Heart left ventricle (tissue), 16 donors: ENCODE results near the gene NID2. TPM values are rescaled to one million over a fixed set of nuclear protein-coding genes. Genes with fewer than 3 reads are reported as not detected.

ENCODE experiments used
- ATAC-seq, 4 donors: fragments of 200-7000 bp; cut with Tn5 transposase; one replicate each; pipeline ENCODE4 v1.9.1; 2020 to 2022; ENCODE audit warnings: moderate library complexity in 4 of 4, mild to moderate bottlenecking in 3 of 4, moderate number of reproducible peaks in 1 of 4
- DNase-seq, 5 donors: peaks; one replicate each; pipeline ENCODE4 v3.0.0-alpha.2; 2020
- H3K27ac ChIP-seq, 12 donors: fragments of 200-600 bp; sonication (generic) in 4 of 12; one replicate each; pipeline versions ENCODE4 v1.5.0 to v1.8.0; 2016 to 2022; ENCODE audit warnings: mild to moderate bottlenecking in 2 of 12
- H3K27me3 ChIP-seq, 9 donors: fragments of 200-600 bp; sonication (generic) in 2 of 9; one replicate each; pipeline versions ENCODE4 v1.5.1 to v1.8.0; 2016 to 2022; ENCODE audit warnings: mild to moderate bottlenecking in 3 of 9
- H3K36me3 ChIP-seq, 9 donors: fragments of 200-600 bp; sonication (generic) in 2 of 9; one replicate each; pipeline versions ENCODE4 v1.5.0 to v1.8.0; 2018 to 2022; ENCODE audit warnings: mild to moderate bottlenecking in 2 of 9
- H3K4me1 ChIP-seq, 12 donors: fragments of 200-600 bp; sonication (generic) in 4 of 12; one replicate each; pipeline versions ENCODE4 v1.5.0 to v1.8.0; 2016 to 2022; ENCODE audit warnings: mild to moderate bottlenecking in 3 of 12
- H3K4me3 ChIP-seq, 12 donors: fragments of 200-600 bp; sonication (generic) in 4 of 12; one replicate each; pipeline versions ENCODE4 v1.5.0 to v1.8.0; 2017 to 2022; ENCODE audit warnings: mild to moderate bottlenecking in 9 of 12, moderate library complexity in 4 of 12
- H3K9me3 ChIP-seq, 12 donors: fragments of 200-600 bp; sonication (generic) in 4 of 12; one replicate each; pipeline versions ENCODE4 v1.5.0 to v1.8.0; 2016 to 2022; ENCODE audit warnings: mild to moderate bottlenecking in 1 of 12
- CTCF ChIP-seq, 12 donors: fragments of 200-600 bp; sonication (generic) in 4 of 12; IDR thresholded peaks; one replicate each; pipeline versions ENCODE4 v1.5.0 to v1.8.0; 2018 to 2022; ENCODE audit warnings: antibody characterized with exemption in 12 of 12, mild to moderate bottlenecking in 5 of 12
- POLR2A ChIP-seq, 2 donors: fragments of 450-650 bp; IDR thresholded peaks; one replicate each; pipeline ENCODE4 v1.6.1; 2017; ENCODE audit warnings: antibody characterized with exemption in 2 of 2, mild to moderate bottlenecking in 2 of 2, moderate library complexity in 2 of 2
- WGBS, 4 donors: extraction: QIAGEN DNeasy Blood & Tissue Kit in 2 of 4; methylation state at CpG; one replicate each; pipeline versions ENCODE4 v1.1.5 to v1.1.7; 2013 to 2018; 5-methylcytosine and 5-hydroxymethylcytosine counted together
- intact Hi-C, 10 donors: fragments of 100-400 bp; cut with DNase I; formaldehyde crosslinking; loops; one replicate each; pipeline versions ENCODE4 v1.11.1 to v1.14.2; 2022
- polyA plus RNA-seq, 2 donors: library from polyadenylated mRNA; stranded (reverse); fragments of 200-250 nt; gene quantifications; one replicate each; pipeline ENCODE4 v1.2.3, GENCODE V29; 2013
- total RNA-seq, 9 donors: library from RNA; depleted of rRNA in 2 of 9; stranded (reverse); fragments of >200 nt in 2 of 9; fragmentation: NEBNext Ultra II Directional in 3 of 9; extraction: Animal tissue kit (Norgen Biotek cat#: 25700) in 3 of 9; gene quantifications; one replicate each; pipeline versions ENCODE4 v1.1.0 to v1.2.4, GENCODE V29; 2016 to 2023
- donor health status: ischemic (EF 13 %, LVEDD 7.1; RV severe dilation, severe dysfunction).
- donor health status: healthy with polysubstance abuse.
- donor health status: DM: no; HTN: yes; CAD: no.
- donor health status: DM: no; HTN: no; CAD: no.
- donor health status: ischemic (EF 25% LVEDD 6.9; RV normal size, moderate dysfunction).
- donor health status: ischemic (EF 25% LVEDD 5.7; RV mildly dilated, moderate dysfunction).
- donor health status: healthy.
- donor health status: DM: yes; HTN: yes; CAD: no.
- donor health status: ischemic (EF 35%, LVEDD 5.7; RV mildly dilated, moderate dysfunction).
- donor health status: nonischemic (EF 11% LVEDD 7.7; RV severe dilation, severe dysfunction).
- donor health status: DM: yes; HTN: yes; CAD: no.
- donor health status: PGD.
- donor health status: ischemic (EF 29% LVEDD 5.4; RV normal size, mild dysfunction).
- donor health status: nonischemic (EF 23%, LVEDD 6.1; RV moderate dilation, normal function).

NID2 gene
- total and polyA plus RNA-seq, 11 donors = 17.3 to 77.4 (median 40.6) TPM

DNA sequence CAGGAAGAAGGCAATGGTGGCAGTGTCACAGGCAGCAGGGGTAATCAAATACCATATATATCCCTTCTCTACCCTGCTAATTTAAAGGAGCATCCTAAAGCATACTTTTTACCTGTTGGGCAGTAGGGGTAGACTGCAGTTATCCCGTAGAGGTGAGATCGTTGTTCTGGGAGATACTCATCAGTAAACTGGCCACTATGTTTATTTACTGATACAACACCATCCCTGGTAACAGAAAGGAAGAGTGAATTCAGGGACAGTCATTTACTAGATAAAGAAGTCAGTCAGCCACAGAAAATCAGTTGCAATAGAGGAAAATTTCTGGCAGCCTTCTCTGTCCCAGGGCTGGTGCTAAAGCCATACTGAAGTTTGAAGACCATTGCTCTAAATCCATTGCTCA is 63.2 kb downstream of the NID2 start:
- Histone ChIP-seq H3K9me3 (no peaks in the 10 kb centered on the region), H3K27ac (peak overlapping the region in 2 of 12 donors; percentile 12 to 38), H3K36me3 (peaks cover 4 to 100% (median 98%) of the 10 kb centered on the region in 9 donors), H3K27me3 (no peaks in the 10 kb centered on the region), H3K4me3 (no peak overlapping the region), H3K4me1 (peaks cover 7 to 62% (median 23%) of the 10 kb centered on the region in 12 donors)
- ATAC-seq = no peak
- TF ChIP-seq CTCF (IDR thresholded peaks at IDR 0.05) (no peak), POLR2A (IDR thresholded peaks at IDR 0.05) (no peak)
- no peak for DNase-seq
- intact Hi-C loops = no loop called here
- 47 to 60% (median 57%) methylated on average over 2 of the region's 2 CpGs for WGBS, 4 donors

GRCh38 chr14:52003324-52003723 is 65.5 kb downstream of the NID2 start:
- H3K4me1 ChIP-seq = peaks cover 7 to 58% (median 27%) of the 10 kb centered on the region in 12 donors
- 17 to 31% (median 26%) methylated on average over 3 of the region's 3 CpGs for WGBS, 4 donors
- peaks cover 4 to 100% (median 98%) of the 10 kb centered on the region in 9 donors for H3K36me3 ChIP-seq
- no peak overlapping the region for H3K4me3 ChIP-seq
- DNase-seq (no peak), ATAC-seq (peak; percentile 71 to 89 (median 84))
- no peaks in the 10 kb centered on the region for H3K9me3 ChIP-seq
- intact Hi-C loops = loop anchor here in 2 of 10 donors (5.0 kb wide), 2 partner anchors 64 to 69 kb away; partner anchors contain the start of gene NID2 (in 1 of the 2)
- TF ChIP-seq POLR2A (IDR thresholded peaks at IDR 0.05) (no peak), CTCF (IDR thresholded peaks at IDR 0.05) (no peak)
- H3K27me3 ChIP-seq = no peaks in the 10 kb centered on the region
- H3K27ac ChIP-seq = peak overlapping the region; percentile 21 to 79 (median 56)

DNA sequence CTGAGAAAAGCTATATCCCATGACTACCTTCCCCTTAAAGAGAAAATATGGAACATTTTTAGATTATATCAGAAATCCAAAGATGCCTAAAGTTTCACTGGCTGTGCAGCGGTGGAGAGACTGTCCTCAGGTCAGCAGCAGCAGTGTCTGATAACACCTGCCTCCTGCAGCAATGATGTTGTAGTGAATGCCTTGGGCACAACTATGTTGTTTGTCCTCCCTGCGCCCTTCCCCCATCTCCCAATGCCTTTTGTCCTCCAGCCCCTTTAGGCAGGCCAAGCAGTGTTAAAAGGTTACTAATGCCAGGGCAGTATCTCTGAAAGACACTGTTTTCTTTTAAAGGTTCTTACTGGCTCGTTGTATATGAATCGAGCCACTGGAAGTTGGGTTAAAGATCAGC is 66.3 kb downstream of the NID2 start:
- no peaks in the 10 kb centered on the region for H3K9me3 ChIP-seq
- TF ChIP-seq CTCF (IDR thresholded peaks at IDR 0.05) (no peak), POLR2A (IDR thresholded peaks at IDR 0.05) (no peak)
- WGBS, 4 donors = 51 to 68% (median 65%) methylated on average over 4 of the region's 4 CpGs
- ATAC-seq = peak; percentile 21 to 59 (median 49)
- H3K27ac ChIP-seq = peak overlapping the region in 11 of 12 donors; percentile 21 to 79 (median 57)
- H3K4me1 ChIP-seq = peaks cover 7 to 58% (median 27%) of the 10 kb centered on the region in 12 donors
- no peak for DNase-seq
- H3K27me3 ChIP-seq = no peaks in the 10 kb centered on the region
- intact Hi-C loops = loop anchor here in 2 of 10 donors (5.0 kb wide), 2 partner anchors 65 to 70 kb away; partner anchors contain the start of gene NID2 (in 1 of the 2)
- H3K4me3 ChIP-seq = no peak overlapping the region
- peaks cover 4 to 100% (median 98%) of the 10 kb centered on the region in 9 donors for H3K36me3 ChIP-seq

DNA sequence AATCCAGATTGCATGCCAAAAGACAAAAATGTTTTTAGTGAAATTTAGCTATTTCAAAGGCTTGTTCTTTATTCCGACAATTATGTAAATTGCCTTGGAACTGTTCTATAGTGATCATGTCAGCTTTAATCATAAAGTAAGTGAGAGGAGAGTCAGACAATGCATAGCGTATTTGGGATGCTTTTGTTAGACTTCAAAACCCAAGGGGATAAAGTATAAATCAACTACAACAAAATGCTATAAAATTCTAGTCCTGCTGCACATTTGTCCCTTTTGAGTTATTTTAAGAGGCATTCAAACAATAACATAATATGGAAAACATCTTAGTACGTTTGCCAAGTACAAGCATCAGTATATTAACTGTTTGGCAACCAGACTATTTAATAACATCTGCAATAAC is 68.2 kb downstream of the NID2 start:
- Histone ChIP-seq H3K36me3 (peaks cover 0 to 90% (median 82%) of the 10 kb centered on the region in 9 donors), H3K4me1 (peaks cover 7 to 52% (median 34%) of the 10 kb centered on the region in 12 donors), H3K4me3 (no peak overlapping the region), H3K27me3 (no peaks in the 10 kb centered on the region), H3K9me3 (no peaks in the 10 kb centered on the region), H3K27ac (peak overlapping the region in 1 of 12 donors; percentile 19)
- intact Hi-C loops = loop anchor here in 2 of 10 donors (5.0 kb wide), 2 partner anchors 67 to 72 kb away; partner anchors contain the start of gene NID2 (in 1 of the 2)
- ATAC-seq = no peak
- 39 to 53% (median 46%) methylated on average over 3 of the region's 3 CpGs for WGBS, 4 donors
- DNase-seq = no peak
- no peak for TF ChIP-seq CTCF (IDR thresholded peaks at IDR 0.05)
- no peak for TF ChIP-seq POLR2A (IDR thresholded peaks at IDR 0.05)
